SK-N-SH (cell line): ENCODE data around the gene SETBP1. TPM values are rescaled to one million over a fixed set of nuclear protein-coding genes. Genes with fewer than 3 reads are reported as not detected.

Experiments used
- CTCF ChIA-PET: fragments of 300-600, 350-600 bp; formaldehyde crosslinking; extraction: SDS; loops from one replicate; lab custom pipeline; 2021; lab: Yijun Ruan, JAX
- POLR2A ChIA-PET: fragments of 350-600 bp; sonication (Branson Sonifier 250); formaldehyde crosslinking; extraction: SDS; loops from one replicate; lab custom pipeline; 2020; ENCODE audit warnings: antibody characterized with exemption, inconsistent platforms; lab: Yijun Ruan, JAX
- DNase-seq: peaks from one replicate; pipeline ENCODE4 v3.0.0; 2012
- H2AFZ ChIP-seq: fragments of 200-600 bp; sonication (generic); 2 replicates; pipeline ENCODE4 v1.8.1; 2016; ENCODE audit warnings: antibody characterized with exemption, mild to moderate bottlenecking, low read depth
- H3F3A ChIP-seq: fragments of 200-600 bp; sonication (generic); replicated peaks from 2 replicates; pipeline ENCODE3; 2016; ENCODE audit warnings: antibody characterized with exemption, mild to moderate bottlenecking; ENCODE audit not compliant: insufficient read depth
- H3K27ac ChIP-seq, 2 experiments: fragments of 200-500 bp in 1 of 2; fragments of 200-600 bp in 1 of 2; sonication (Bioruptor generic) in 1 of 2; sonication (generic), shearing (Covaris generic) in 1 of 2; 2 replicates each; pipeline versions ENCODE4 v1.5.1 to v1.6.1; 2014 to 2016; ENCODE audit warnings: low read depth in 2 of 2, inconsistent platforms in 1 of 2, low read length in 1 of 2, mild to moderate bottlenecking in 1 of 2, mixed read lengths in 1 of 2
- H3K27me3 ChIP-seq: fragments of 200-600 bp; sonication (generic), shearing (Covaris generic); 2 replicates; pipeline ENCODE4 v1.6.1; 2016; ENCODE audit warnings: mixed run types; ENCODE audit not compliant: insufficient read depth
- H3K36me3 ChIP-seq, 2 experiments: fragments of 200-500 bp in 1 of 2; fragments of 200-600 bp in 1 of 2; sonication (Bioruptor generic) in 1 of 2; sonication (generic) in 1 of 2; replicated peaks in 1 of 2; 2 replicates each; pipeline versions ENCODE3 to v1.5.1; 2014 to 2016; ENCODE audit warnings: low read length in 1 of 2, mild to moderate bottlenecking in 1 of 2; ENCODE audit not compliant: insufficient read depth in 2 of 2, control insufficient read depth in 1 of 2
- H3K4me1 ChIP-seq, 2 experiments: fragments of 200-500 bp in 1 of 2; fragments of 200-600 bp in 1 of 2; sonication (Bioruptor generic) in 1 of 2; sonication (generic), shearing (Covaris generic) in 1 of 2; 2 replicates each; pipeline versions ENCODE4 v1.5.1 to v1.6.1; 2014 to 2016; ENCODE audit warnings: low read depth in 1 of 2, low read length in 1 of 2, mixed run types in 1 of 2; ENCODE audit not compliant: insufficient read depth in 2 of 2, control insufficient read depth in 1 of 2
- H3K4me2 ChIP-seq: fragments of 200-600 bp; sonication (generic), shearing (Covaris generic); 2 replicates; pipeline ENCODE4 v1.6.1; 2017; ENCODE audit warnings: mixed run types
- H3K4me3 ChIP-seq, 2 experiments: fragments of 200-500 bp in 1 of 2; fragments of 200-600 bp in 1 of 2; sonication (Bioruptor generic) in 1 of 2; sonication (generic), shearing (Covaris generic) in 1 of 2; 2 replicates each; pipeline versions ENCODE4 v1.5.1 to v1.8.1; 2014 to 2016; ENCODE audit warnings: low read depth in 2 of 2, inconsistent platforms in 1 of 2, low read length in 1 of 2, mild to moderate bottlenecking in 1 of 2, mixed read lengths in 1 of 2, moderate library complexity in 1 of 2
- H3K79me2 ChIP-seq: fragments of 200-600 bp; sonication (generic); 2 replicates; pipeline ENCODE4 v1.8.1; 2017; ENCODE audit warnings: mild to moderate bottlenecking; ENCODE audit not compliant: insufficient read depth
- H3K9ac ChIP-seq: fragments of 200-600 bp; sonication (generic); 2 replicates; pipeline ENCODE4 v1.6.1; 2017; ENCODE audit warnings: mixed run types
- H3K9me2 ChIP-seq: fragments of 200-600 bp; sonication (generic); 2 replicates; pipeline ENCODE4 v1.6.1; 2017; ENCODE audit warnings: mixed run types
- H3K9me3 ChIP-seq: fragments of 200-600 bp; sonication (generic); 2 replicates; pipeline ENCODE4 v1.6.1; 2017; ENCODE audit warnings: mixed run types, mild to moderate bottlenecking, moderate library complexity
- H4K20me1 ChIP-seq: fragments of 200-600 bp; sonication (generic); 2 replicates; pipeline ENCODE4 v1.6.1; 2017; ENCODE audit warnings: mild to moderate bottlenecking, mixed run types; ENCODE audit not compliant: insufficient read depth
- CHD2 ChIP-seq: fragments of 150-350 bp; IDR thresholded peaks from 2 replicates; pipeline ENCODE4 v1.6.1; 2018; ENCODE audit warnings: low read length; ENCODE audit not compliant: partially characterized antibody
- EZH2phosphoT487 ChIP-seq: fragments of 200-600 bp; sonication (generic); IDR thresholded peaks from 2 replicates; pipeline ENCODE4 v1.6.1; 2017; ENCODE audit warnings: low read depth, mixed run types, mild to moderate bottlenecking, antibody characterized with exemption, moderate library complexity, borderline replicate concordance
- FOXJ3 ChIP-seq: sonication (generic); formaldehyde crosslinking; IDR thresholded peaks from 2 replicates; pipeline ENCODE4 v1.5.1; 2020; ENCODE audit warnings: mild to moderate bottlenecking, missing genetic modification reagents
- FOXM1 ChIP-seq: IDR thresholded peaks from 2 replicates; pipeline ENCODE4 v1.4.0; 2012; ENCODE audit warnings: low read depth, mild to moderate bottlenecking
- GATA2 ChIP-seq: sonication (generic); formaldehyde crosslinking; IDR thresholded peaks from 2 replicates; pipeline ENCODE4 v1.5.0; 2020; ENCODE audit warnings: mild to moderate bottlenecking, missing genetic modification reagents
- JUND ChIP-seq: IDR thresholded peaks from 2 replicates; pipeline ENCODE4 v1.4.0; 2012
- MXI1 ChIP-seq: IDR thresholded peaks from 2 replicates; pipeline ENCODE4 v1.6.1; 2012; ENCODE audit warnings: mild to moderate bottlenecking, low read depth, low read length, improper control_type of control experiment
- NRF1 ChIP-seq: IDR thresholded peaks from 2 replicates; pipeline ENCODE4 v1.6.1; 2012; ENCODE audit warnings: low read depth, mild to moderate bottlenecking, low read length
- PBX3 ChIP-seq: IDR thresholded peaks from 2 replicates; pipeline ENCODE4; 2012
- RAD21 ChIP-seq: IDR thresholded peaks from 2 replicates; pipeline ENCODE4 v1.6.1; 2012; ENCODE audit warnings: mild to moderate bottlenecking, low read length
- RCOR1 ChIP-seq: fragments of 150-350 bp; IDR thresholded peaks from 2 replicates; pipeline ENCODE4 v1.6.1; 2017; ENCODE audit warnings: antibody characterized with exemption, low read length
- REST ChIP-seq: IDR thresholded peaks from 2 replicates; pipeline ENCODE4 v1.6.1; 2012; ENCODE audit warnings: mild to moderate bottlenecking, low read depth, low read length, moderate library complexity
- RFX5 ChIP-seq: IDR thresholded peaks from 2 replicates; pipeline ENCODE4 v1.6.1; 2012; ENCODE audit warnings: mild to moderate bottlenecking, improper control_type of control experiment, low read length
- RXRA ChIP-seq: IDR thresholded peaks from 2 replicates; pipeline ENCODE4 v1.4.0; 2012; ENCODE audit warnings: low read depth, mild to moderate bottlenecking, borderline replicate concordance
- SIN3A ChIP-seq: IDR thresholded peaks from 2 replicates; pipeline ENCODE4 v1.6.1; 2012; ENCODE audit warnings: low read depth, mild to moderate bottlenecking, low read length, moderate library complexity, borderline replicate concordance
- TAF1 ChIP-seq: IDR thresholded peaks from 2 replicates; pipeline ENCODE4 v1.6.1; 2012; ENCODE audit warnings: low read depth, mild to moderate bottlenecking, low read length, moderate library complexity, borderline replicate concordance
- USF1 ChIP-seq: IDR thresholded peaks from 2 replicates; pipeline ENCODE4 v1.4.0; 2012; ENCODE audit warnings: low read depth, borderline replicate concordance
- USF2 ChIP-seq: fragments of 150-350 bp; IDR thresholded peaks from 2 replicates; pipeline ENCODE4 v1.6.1; 2017; ENCODE audit warnings: antibody characterized with exemption, low read length, low read depth, borderline replicate concordance
- WGBS: methylation state at CpG from one replicate; pipeline ENCODE4 v1.1.6; 2017; ENCODE audit warnings: low lambda C conversion rate; 5-methylcytosine and 5-hydroxymethylcytosine counted together
- polyA plus RNA-seq, 3 experiments: library from polyadenylated mRNA; depleted of rRNA; stranded (reverse); fragments of >200 nt; gene quantifications; 2 replicates each; pipeline ENCODE4 v1.2.3, GENCODE V29; 2012

Gene SETBP1
- polyA plus RNA-seq, 1 of the 3 experiments (the other 2 are of a cell fraction): 3.0 TPM

GRCh38 chr18:44782617-44783016, 101.9 kb downstream of the SETBP1 start:
- H3K4me2 ChIP-seq: no peak overlapping the region
- no peaks in the 10 kb centered on the region for H3K79me2 ChIP-seq
- H3F3A ChIP-seq: peaks cover 4% of the 10 kb centered on the region
- no peak overlapping the region for H3K9ac ChIP-seq
- H3K9me2 ChIP-seq: no peaks in the 10 kb centered on the region
- no peaks in the 10 kb centered on the region for H4K20me1 ChIP-seq
- H3K27me3 ChIP-seq: no peaks in the 10 kb centered on the region
- no peaks in the 10 kb centered on the region for H3K9me3 ChIP-seq
- POLR2A ChIA-PET: no interaction called here
- H3K4me1 ChIP-seq: no peaks in the 10 kb centered on the region; a peak in 1 of 4 replicates
- DNase-seq: no peak
- H3K36me3 ChIP-seq: no peaks in the 10 kb centered on the region
- H3K27ac ChIP-seq: no peak overlapping the region
- WGBS: 97% methylated on average over 5 of the region's 5 CpGs
- no peak overlapping the region for H2AFZ ChIP-seq
- CTCF ChIA-PET: no interaction called here
- no peak overlapping the region for H3K4me3 ChIP-seq
- TF ChIP-seq RFX5 (no peak), RCOR1 (no peak), CHD2 (no peak), PBX3 (no peak), TAF1 (no peak), FOXJ3 (CRISPR knock-in tag) (no peak), REST (no peak), SIN3A (no peak), FOXM1 (no peak)

- ChIA-PET CTCF (no interaction called here), POLR2A (no interaction called here)
- Histone ChIP-seq H3F3A (peaks cover 4% of the 10 kb centered on the region), H3K4me1 (peaks cover 0 to 5% of the 10 kb centered on the region in 2 experiments; a peak in 2 of 4 replicates), H3K36me3 (no peaks in the 10 kb centered on the region), H3K27me3 (no peaks in the 10 kb centered on the region), H3K9me3 (no peaks in the 10 kb centered on the region), H4K20me1 (no peaks in the 10 kb centered on the region), H3K4me2 (no peak overlapping the region), H3K79me2 (no peaks in the 10 kb centered on the region), H3K9me2 (no peaks in the 10 kb centered on the region), H3K27ac (no peak overlapping the region), H3K4me3 (no peak overlapping the region), H2AFZ (no peak overlapping the region), H3K9ac (no peak overlapping the region)
- 93% methylated on average over 1 of the region's 1 CpG for WGBS
- no peak for DNase-seq
- no peak for TF ChIP-seq RXRA
- TF ChIP-seq GATA2: no peak
- no peak for TF ChIP-seq USF2
- no peak for TF ChIP-seq NRF1
- TF ChIP-seq TAF1: no peak
- TF ChIP-seq EZH2phosphoT487: no peak
- TF ChIP-seq MXI1: no peak
- no peak for TF ChIP-seq RAD21
- no peak for TF ChIP-seq USF1
- no peak for TF ChIP-seq JUND
Measured at GRCh38 chr18:44783371-44783770, 102.7 kb downstream of the SETBP1 start.
